H1 (cell line): ENCODE results near the gene ZNF526. TPM values are rescaled to one million over a fixed set of nuclear protein-coding genes. Genes with fewer than 3 reads are reported as not detected.

Experiments
- BRCA1 ChIP-seq: IDR thresholded peaks from 2 replicates; pipeline ENCODE4 v1.6.1; 2012; ENCODE audit warnings: low read depth, low read length, improper control_type of control experiment
- JUND ChIP-seq: IDR thresholded peaks from 2 replicates; pipeline ENCODE4 v1.6.1; 2011; ENCODE audit warnings: mild to moderate bottlenecking, improper control_type of control experiment, low read length
- KDM5A ChIP-seq: fragments of 200-600 bp; IDR thresholded peaks from 2 replicates; pipeline ENCODE4 v1.7.1; 2012; ENCODE audit warnings: mild to moderate bottlenecking, low read length, inconsistent platforms, mixed read lengths
- PHF8 ChIP-seq: fragments of 200-600 bp; sonication (generic); conservative IDR thresholded peaks from 2 replicates; pipeline ENCODE4 v1.7.1; 2012; ENCODE audit warnings: low read depth, mild to moderate bottlenecking, inconsistent platforms, low read length, moderate library complexity
- polyA plus RNA-seq, 7 experiments: library from polyadenylated mRNA; depleted of rRNA in 3 of 7; stranded (reverse) in 5 of 7; unstranded in 2 of 7; fragments of >200 nt in 5 of 7; fragments of 200-250 nt in 2 of 7; gene quantifications; 1 replicate in 5 of 7; 2 replicates in 1 of 7; 4 replicates in 1 of 7; pipeline versions ENCODE4 v1.2.1 to v1.2.3, GENCODE V29; 2011 to 2013; ENCODE audit warnings: missing spikeins in 2 of 7, mixed read lengths in 2 of 7
- total RNA-seq: library from RNA; stranded (reverse); fragmentation: NEBNext Ultra II Directional; extraction: Animal tissue kit (Norgen Biotek cat#: 25700); gene quantifications from 2 replicates; pipeline ENCODE4 v1.2.1, GENCODE V29; 2021

Gene ZNF526
- total and polyA plus RNA-seq, 2 of the 8 experiments (the other 6 are each of a cell fraction or from before 2014, with no cell fraction given), result 8.4 to 14.1 TPM

DNA sequence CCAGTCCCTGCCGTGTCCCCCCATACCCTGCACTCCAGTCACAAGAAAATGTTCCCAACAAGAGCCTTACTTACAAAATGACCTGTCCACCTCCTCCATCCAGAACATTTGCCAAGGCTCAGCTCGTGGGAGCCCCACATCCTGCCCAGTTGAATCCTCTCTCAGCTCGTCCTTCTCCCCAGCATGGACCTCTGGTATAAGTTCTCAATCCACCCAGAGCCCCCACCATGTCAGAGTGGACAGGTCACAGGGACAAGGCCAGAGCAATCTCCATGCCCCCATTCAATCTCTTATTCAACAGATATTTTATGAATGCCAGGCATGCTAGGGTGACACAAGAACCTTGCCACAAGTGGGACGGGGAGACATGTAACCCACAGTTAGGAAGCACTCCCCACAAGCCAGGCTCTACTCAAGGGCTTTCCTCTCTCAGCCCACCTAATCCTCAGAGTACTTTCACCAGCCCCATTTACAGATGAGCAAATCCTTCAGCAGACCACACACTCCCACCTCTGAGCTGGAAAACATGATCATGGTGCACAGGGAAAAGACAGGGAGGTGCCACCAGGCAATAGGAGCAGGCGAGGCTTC, 17.7 kb upstream of the ZNF526 start (continued):
- no peak for TF ChIP-seq JUND
- TF ChIP-seq PHF8, result no peak
- TF ChIP-seq BRCA1, result no peak
- no peak for TF ChIP-seq KDM5A
